HG03064 (cell line): ENCODE data around the gene MFSD8.
"Not testable (repeated sequence)": the region's sequence is repeated elsewhere in the genome, so short reads cannot be mapped to it uniquely, and the experiment has no call there.

ENCODE experiments used
- ATAC-seq: cut with Tn5 transposase; IDR thresholded peaks from one replicate; pipeline ENCODE4 v1.9.1; 2021; ENCODE audit warnings: low read depth; ENCODE audit not compliant: unreplicated experiment

Gene MFSD8, protein sequence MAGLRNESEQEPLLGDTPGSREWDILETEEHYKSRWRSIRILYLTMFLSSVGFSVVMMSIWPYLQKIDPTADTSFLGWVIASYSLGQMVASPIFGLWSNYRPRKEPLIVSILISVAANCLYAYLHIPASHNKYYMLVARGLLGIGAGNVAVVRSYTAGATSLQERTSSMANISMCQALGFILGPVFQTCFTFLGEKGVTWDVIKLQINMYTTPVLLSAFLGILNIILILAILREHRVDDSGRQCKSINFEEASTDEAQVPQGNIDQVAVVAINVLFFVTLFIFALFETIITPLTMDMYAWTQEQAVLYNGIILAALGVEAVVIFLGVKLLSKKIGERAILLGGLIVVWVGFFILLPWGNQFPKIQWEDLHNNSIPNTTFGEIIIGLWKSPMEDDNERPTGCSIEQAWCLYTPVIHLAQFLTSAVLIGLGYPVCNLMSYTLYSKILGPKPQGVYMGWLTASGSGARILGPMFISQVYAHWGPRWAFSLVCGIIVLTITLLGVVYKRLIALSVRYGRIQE

DNA sequence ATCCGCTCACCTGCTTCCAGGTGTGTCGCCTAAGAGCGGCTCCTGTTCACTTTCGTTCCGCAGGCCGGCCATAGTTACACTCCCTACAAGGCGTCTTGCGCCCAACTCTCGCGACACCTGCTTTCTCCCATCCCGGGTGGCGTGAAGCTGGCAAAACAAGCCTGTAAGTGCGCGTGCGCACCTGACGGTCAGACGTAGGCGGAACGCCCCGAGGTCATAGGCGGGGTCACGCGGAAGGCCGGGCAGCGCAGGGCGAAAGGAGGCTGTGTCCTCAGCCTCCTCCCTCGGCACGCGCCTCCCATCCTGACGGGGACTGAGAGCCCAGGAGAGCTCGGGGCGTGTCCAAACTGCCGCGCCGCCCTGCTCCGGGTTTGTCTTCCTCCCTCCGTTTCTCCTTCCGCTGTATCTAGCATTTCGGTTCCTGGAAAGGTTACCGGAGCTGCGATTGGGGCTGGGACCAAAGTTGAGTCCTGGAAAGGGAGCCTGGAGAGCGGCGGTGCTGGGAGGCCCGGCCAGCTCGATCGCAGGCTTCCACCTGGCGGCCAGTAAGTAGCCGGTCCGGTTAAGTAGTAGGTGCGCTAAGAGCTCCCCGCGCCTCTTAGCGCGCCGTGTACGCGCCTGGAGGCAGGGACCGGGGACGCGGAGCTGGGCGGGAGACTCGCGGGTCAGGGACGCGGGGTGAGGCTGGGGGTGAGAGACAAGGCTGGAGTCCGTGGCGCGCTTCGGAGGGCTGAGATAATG lies at the start of gene MFSD8, which contains the start of gene ABHD18:
MFSD8 (minus strand) TSS at position 112 of the 741 bp plus-strand sequence; CDS start at position 72, 40 bp downstream.
ABHD18 (plus strand) TSS at position 345 of the 741 bp plus-strand sequence. CDS start 17,550 bp downstream, outside the sequence.
- peak; percentile 95 for ATAC-seq

GRCh38 chr4:128009428-128009827 lies 44.5 kb upstream of the MFSD8 start:
- ATAC-seq = no peak

DNA sequence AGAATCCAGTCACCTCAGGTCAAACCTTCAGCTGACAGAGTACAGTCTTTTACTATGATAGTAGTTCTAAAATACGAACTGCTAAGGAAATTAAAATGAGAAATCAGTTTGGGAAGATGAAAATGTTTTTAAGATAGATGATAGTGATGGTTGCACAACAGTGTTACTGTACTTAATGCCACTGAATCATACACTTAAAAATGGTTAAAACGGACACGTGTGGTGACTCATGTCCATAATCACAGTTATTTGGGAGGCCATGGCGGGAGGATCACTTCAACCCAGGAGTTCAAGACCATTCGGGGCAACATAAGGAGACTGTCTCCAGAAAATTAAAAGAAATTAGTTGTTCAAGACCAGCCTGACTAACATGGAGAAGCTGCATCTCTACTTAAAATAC lies 41.6 kb upstream of the MFSD8 start:
- ATAC-seq = no peak

- ATAC-seq = peak; percentile 97
Observed at GRCh38 chr4:127997534-127998388, 32.8 kb upstream of the MFSD8 start.

DNA sequence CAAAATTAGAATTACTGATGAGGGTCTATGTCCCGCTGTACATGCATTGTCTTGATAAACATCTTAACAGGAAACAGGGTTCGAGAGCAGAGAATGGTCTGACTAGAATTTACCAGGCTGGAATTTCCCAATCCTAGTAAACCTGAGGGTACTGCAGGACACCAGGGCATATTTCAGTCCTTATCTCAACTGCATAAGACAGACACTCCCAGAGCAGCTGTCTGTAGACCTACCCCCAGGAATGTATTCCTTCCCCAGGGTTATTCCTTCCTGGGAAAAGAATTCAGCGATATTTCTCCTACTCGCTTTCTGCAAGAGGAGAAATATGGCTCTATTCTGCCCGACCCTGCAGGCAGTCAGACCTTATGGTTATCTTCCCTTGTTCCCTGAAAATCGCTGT lies 31.5 kb upstream of the MFSD8 start:
- not testable (repeated sequence) for ATAC-seq

DNA sequence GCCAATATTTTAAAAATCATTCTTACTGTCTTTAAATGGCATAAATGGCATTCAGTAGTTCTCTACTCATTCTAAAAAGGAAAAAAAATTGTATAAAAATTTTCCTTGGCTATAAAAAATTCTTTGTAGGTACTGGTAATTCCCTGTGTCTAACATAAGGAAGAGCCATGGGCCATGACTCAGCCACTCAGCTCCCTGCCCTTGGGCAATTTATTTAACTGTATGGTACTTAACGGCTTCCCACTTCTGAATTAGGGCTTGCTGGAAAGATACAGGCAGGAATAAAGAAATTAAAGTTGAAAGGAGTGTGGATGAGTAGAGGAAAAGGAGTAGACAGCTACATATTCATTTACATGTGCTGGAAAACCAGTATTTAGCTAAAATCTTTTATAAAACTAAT lies 30.8 kb upstream of the MFSD8 start:
- ATAC-seq = no peak

GRCh38 chr4:127993151-127993550 lies 28.2 kb upstream of the MFSD8 start:
- ATAC-seq = no peak

DNA sequence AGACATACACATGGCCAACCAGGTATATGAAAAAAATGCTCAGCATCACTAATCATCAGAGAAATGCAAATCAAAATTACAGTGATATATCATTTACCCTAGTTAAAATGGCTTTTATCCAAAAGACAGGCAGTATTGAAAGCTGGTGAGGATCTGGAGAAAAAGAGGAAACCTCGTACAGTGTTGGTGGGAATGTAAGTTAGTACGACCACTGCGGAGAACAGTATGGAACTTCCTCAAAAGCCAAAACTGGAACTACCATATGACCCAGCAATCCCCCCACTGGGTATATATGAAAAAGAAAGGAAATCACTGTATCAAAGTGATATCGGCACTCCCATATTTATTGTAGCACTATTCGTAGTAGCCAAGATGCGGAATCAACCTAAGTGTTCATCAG lies 23.7 kb upstream of the MFSD8 start:
- no peak for ATAC-seq

DNA sequence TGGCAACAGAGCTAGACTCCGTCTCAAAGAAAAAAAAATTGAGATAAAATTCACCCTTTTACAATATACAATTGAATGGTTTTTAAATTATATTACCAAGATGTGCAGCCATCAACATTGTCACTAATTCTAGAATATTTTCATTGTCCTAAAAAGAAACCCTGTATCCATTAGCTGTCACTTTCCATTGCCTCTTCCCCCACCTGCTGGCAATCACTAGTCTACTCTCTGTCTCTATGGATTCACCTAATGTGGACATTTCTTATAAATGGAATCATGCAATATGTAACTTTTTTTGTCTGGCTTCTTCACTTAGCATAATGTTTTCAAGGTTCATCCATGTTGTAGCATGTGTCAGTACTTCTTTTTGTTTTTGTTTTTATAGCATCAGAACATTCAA lies 21.0 kb upstream of the MFSD8 start:
- ATAC-seq = no peak

DNA sequence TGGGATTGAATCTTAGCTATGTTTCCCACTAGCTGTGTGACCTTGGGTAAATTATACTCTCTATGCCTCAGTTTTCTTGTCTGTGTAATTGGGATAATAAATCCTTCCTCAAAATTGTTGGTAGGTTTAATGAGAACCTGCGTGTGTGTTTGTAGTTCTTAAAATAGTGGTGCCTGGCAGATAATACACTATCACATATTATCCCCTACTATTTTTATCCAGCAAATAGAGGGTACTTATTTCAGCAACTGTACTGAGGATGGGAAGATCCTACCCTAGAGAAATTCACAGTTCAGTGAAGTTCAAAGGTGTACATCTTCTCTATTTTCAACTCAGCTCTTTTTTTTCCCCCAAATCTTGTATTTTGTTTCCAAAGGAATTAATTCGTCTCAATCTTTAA lies 17.5 kb upstream of the MFSD8 start:
- no peak for ATAC-seq

- ATAC-seq = no peak
Observed at GRCh38 chr4:127978930-127979329, 14.0 kb upstream of the MFSD8 start.

- ATAC-seq = no peak
Observed at GRCh38 chr4:127975121-127975770, 10.3 kb upstream of the MFSD8 start.

GRCh38 chr4:127970925-127971324 lies 6.0 kb upstream of the MFSD8 start:
- not testable (repeated sequence) for ATAC-seq

DNA sequence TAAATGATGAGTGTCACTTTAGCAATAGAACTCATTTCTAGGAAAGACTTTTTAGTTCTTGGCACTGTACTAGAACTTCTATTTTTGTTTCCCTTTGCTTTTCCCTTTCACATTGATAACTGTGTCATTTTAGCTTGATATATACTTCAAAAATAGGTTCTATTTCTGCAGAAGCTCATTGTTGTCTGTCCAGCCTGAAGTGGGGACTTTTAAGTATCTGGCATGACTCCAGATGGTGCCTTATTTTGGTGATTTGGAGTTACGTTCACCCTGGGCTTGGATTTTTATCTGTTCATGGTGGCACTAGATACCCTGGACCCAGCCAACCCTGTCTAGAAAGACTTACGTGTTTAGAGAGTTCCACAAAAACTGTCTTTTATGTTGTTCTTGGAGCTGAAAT lies 3.6 kb upstream of the MFSD8 start:
- ATAC-seq = no peak

DNA sequence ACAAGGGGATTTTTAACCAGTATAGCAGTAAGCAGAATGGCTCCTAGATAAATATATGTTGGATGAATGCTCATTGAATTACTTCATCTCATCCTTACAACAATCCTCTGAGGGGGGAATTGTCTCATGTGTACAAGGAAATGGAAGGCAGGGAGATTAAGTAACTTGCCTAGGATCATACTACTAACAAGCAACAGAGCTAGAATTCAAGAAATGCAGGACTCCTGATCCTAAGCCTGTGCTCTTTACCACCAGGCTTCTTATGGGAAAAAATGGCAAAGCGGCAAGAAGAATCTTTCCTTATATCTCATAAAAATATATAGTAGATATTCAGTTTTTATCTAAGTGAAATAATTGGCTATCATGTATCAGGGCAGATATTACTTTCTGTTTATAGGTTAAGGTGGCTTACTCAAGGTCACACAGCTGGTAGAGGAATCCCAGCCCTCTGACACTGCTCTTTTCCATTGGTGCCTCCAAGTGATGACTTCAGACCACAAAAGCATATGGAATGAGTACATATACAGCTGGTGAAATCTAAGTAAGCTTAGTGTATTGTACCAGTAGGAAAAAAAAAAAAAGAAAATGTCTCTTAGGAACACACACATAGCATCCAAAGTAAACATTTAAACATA lies 2.3 kb upstream of the MFSD8 start:
- ATAC-seq = no peak

- ATAC-seq = peak; percentile 23
Observed at GRCh38 chr4:127965803-127966175, 816 bp upstream of the MFSD8 start.

GRCh38 chr4:127964426-127965061 lies 429 bp downstream of the MFSD8 start:
- peak; percentile 21 for ATAC-seq

- ATAC-seq = not testable (repeated sequence)
Observed at GRCh38 chr4:127963633-127964398, 1.2 kb downstream of the MFSD8 start.
